Measurements from ENCODE around the gene F2RL2. TPM values are rescaled to one million over a fixed set of nuclear protein-coding genes. Genes with fewer than 3 reads are reported as not detected.
A peak's percentile ranks its signal among the peaks of the same experiment; 100 is the strongest.

The F2RL2 gene
- total and polyA plus RNA-seq, 2 donors (not counting 1 experiment from before 2014, with no cell fraction given): 82.6 to 91.6 TPM

- no peak overlapping the region for H3K27ac ChIP-seq (ENCODE audit: insufficient read depth, low read length)
- no peaks in the 10 kb centered on the region for H3K27me3 ChIP-seq (ENCODE audit: control insufficient read depth, insufficient read depth, low read length)
- H4K20me1 ChIP-seq (ENCODE audit: control insufficient read depth, extremely low read depth, insufficient read depth, low read length): no peaks in the 10 kb centered on the region
- no peak overlapping the region for H2AFZ ChIP-seq (ENCODE audit: low read length)
- no peak overlapping the region for H3K9ac ChIP-seq (ENCODE audit: insufficient read depth, low read length)
- no peaks in the 10 kb centered on the region for H3K36me3 ChIP-seq (ENCODE audit: control insufficient read depth, insufficient read depth, low read length)
- H3K9me3 ChIP-seq (ENCODE audit: control insufficient read depth, insufficient read depth, low read depth, low read length): no peaks in the 10 kb centered on the region
- TF ChIP-seq CTCF (conservative IDR thresholded peaks at IDR 0.05 in 1 of 2, IDR thresholded peaks at IDR 0.05 in 1 of 2; ENCODE audit: low read depth in 1 of 2, low read length in 2 of 2) (peak; percentile 54 to 55), EZH2 (IDR thresholded peaks at IDR 0.05; ENCODE audit: low read length, missing control alignments) (no peak)
- no peak overlapping the region for H3K4me3 ChIP-seq (replicated peaks in 1 of 4; ENCODE audit: control extremely low read depth in 1 of 4, insufficient read depth in 1 of 4, low read depth in 3 of 4, low read length in 4 of 4)
- peaks cover 6% of the 10 kb centered on the region for H3K4me1 ChIP-seq (ENCODE audit: control insufficient read depth, extremely low read depth, insufficient read depth, low read length)
- no peaks in the 10 kb centered on the region for H3K79me2 ChIP-seq (ENCODE audit: control insufficient read depth, insufficient read depth, low read length)
- no peak overlapping the region for H3K4me2 ChIP-seq (ENCODE audit: extremely low read depth, insufficient read depth, low read length)
- peak; percentile 30 to 59 for DNase-seq (ENCODE audit: low read depth in 2 of 2)
These were observed 21.0 kb downstream of the F2RL2 start for GRCh38 chr5:76602094-76602726.

- no peak for TF ChIP-seq EZH2 (IDR thresholded peaks at IDR 0.05; ENCODE audit: low read length, missing control alignments)
- peak; percentile 72 to 73 for TF ChIP-seq CTCF (conservative IDR thresholded peaks at IDR 0.05 in 1 of 2, IDR thresholded peaks at IDR 0.05 in 1 of 2; ENCODE audit: low read depth in 1 of 2, low read length in 2 of 2)
- Histone ChIP-seq H4K20me1 (ENCODE audit: control insufficient read depth, extremely low read depth, insufficient read depth, low read length) (no peaks in the 10 kb centered on the region), H3K9ac (ENCODE audit: insufficient read depth, low read length) (no peak overlapping the region), H3K4me2 (ENCODE audit: extremely low read depth, insufficient read depth, low read length) (no peak overlapping the region), H2AFZ (ENCODE audit: low read length) (no peak overlapping the region), H3K36me3 (ENCODE audit: control insufficient read depth, insufficient read depth, low read length) (no peaks in the 10 kb centered on the region), H3K9me3 (ENCODE audit: control insufficient read depth, insufficient read depth, low read depth, low read length) (no peaks in the 10 kb centered on the region), H3K27ac (ENCODE audit: insufficient read depth, low read length) (no peak overlapping the region), H3K4me1 (ENCODE audit: control insufficient read depth, extremely low read depth, insufficient read depth, low read length) (peaks cover 2% of the 10 kb centered on the region), H3K27me3 (ENCODE audit: control insufficient read depth, insufficient read depth, low read length) (no peaks in the 10 kb centered on the region), H3K79me2 (ENCODE audit: control insufficient read depth, insufficient read depth, low read length) (no peaks in the 10 kb centered on the region), H3K4me3 (replicated peaks in 1 of 4; ENCODE audit: control extremely low read depth in 1 of 4, insufficient read depth in 1 of 4, low read depth in 3 of 4, low read length in 4 of 4) (no peak overlapping the region)
- DNase-seq (ENCODE audit: low read depth in 2 of 2): peak; percentile 66 to 87
These were observed 21.7 kb downstream of the F2RL2 start for GRCh38 chr5:76601470-76601869.

GRCh38 chr5:76600716-76601115 lies 22.5 kb downstream of the F2RL2 start:
- no peak for TF ChIP-seq EZH2 (IDR thresholded peaks at IDR 0.05; ENCODE audit: low read length, missing control alignments)
- TF ChIP-seq CTCF (conservative IDR thresholded peaks at IDR 0.05 in 1 of 2, IDR thresholded peaks at IDR 0.05 in 1 of 2; ENCODE audit: low read depth in 1 of 2, low read length in 2 of 2): no peak
- no peak overlapping the region for H3K4me3 ChIP-seq (replicated peaks in 1 of 4; ENCODE audit: control extremely low read depth in 1 of 4, insufficient read depth in 1 of 4, low read depth in 3 of 4, low read length in 4 of 4)
- no peak for DNase-seq (ENCODE audit: low read depth in 2 of 2)
- no peaks in the 10 kb centered on the region for H3K79me2 ChIP-seq (ENCODE audit: control insufficient read depth, insufficient read depth, low read length)
- H3K27ac ChIP-seq (ENCODE audit: insufficient read depth, low read length): no peak overlapping the region
- H3K36me3 ChIP-seq (ENCODE audit: control insufficient read depth, insufficient read depth, low read length): no peaks in the 10 kb centered on the region
- H3K9ac ChIP-seq (ENCODE audit: insufficient read depth, low read length): no peak overlapping the region
- H3K9me3 ChIP-seq (ENCODE audit: control insufficient read depth, insufficient read depth, low read depth, low read length): no peaks in the 10 kb centered on the region
- H3K4me2 ChIP-seq (ENCODE audit: extremely low read depth, insufficient read depth, low read length): no peak overlapping the region
- no peaks in the 10 kb centered on the region for H4K20me1 ChIP-seq (ENCODE audit: control insufficient read depth, extremely low read depth, insufficient read depth, low read length)
- peaks cover 2% of the 10 kb centered on the region for H3K4me1 ChIP-seq (ENCODE audit: control insufficient read depth, extremely low read depth, insufficient read depth, low read length)
- no peak overlapping the region for H2AFZ ChIP-seq (ENCODE audit: low read length)
- no peaks in the 10 kb centered on the region for H3K27me3 ChIP-seq (ENCODE audit: control insufficient read depth, insufficient read depth, low read length)

All from fibroblast of lung (primary cell).